Superior temporal gyrus (tissue), 1 donor: ENCODE results near the gene WDSUB1.
A peak's percentile ranks its signal among the peaks of the same experiment; 100 is the strongest.

Source experiments
- DNase-seq: peaks from one replicate; pipeline ENCODE4 v3.0.0-alpha.2; 2016; ENCODE audit errors: extremely low spot score

Gene WDSUB1

DNA sequence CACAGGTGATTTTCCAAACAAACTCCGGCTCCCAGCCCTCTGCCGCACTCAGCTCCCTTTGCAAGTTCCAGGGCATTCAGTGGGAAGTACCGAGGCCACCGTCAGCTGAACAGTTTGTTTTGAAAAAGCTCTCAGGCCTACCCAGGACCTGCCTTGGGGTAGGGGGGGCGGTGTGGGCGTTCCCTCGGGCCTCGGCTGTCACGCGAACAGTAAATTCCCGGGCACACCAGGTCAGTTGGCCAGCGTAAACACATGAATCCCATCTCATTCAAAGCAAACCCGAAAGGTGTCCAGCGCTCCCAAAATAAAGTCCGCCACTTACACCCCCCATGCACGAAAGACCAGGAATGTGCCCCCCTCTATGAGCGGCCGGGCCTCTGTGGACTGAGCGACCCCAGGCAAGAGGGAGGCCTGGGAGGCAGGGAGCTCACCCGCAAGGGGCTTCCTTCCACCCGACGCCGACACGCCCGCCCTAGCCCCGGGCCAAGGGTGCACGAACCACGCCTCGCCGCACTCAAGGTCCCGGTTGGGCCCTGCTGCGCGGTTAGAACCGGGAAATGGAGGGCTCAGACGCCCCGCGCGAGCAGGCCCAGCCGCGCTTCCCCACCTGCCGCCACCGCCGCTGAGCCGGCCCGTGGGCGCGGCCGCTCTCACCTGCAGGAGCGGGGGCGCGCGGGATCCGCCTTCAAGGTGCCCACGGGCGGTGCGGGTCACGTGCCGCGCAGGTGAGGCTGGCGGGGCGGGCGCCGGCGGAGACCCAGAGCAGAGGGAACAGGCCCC is at the start of gene WDSUB1:
Gene WDSUB1 (minus strand): TSS at position 775 of the 780 bp plus-strand sequence. CDS start 3,634 bp downstream, outside the sequence.
- DNase-seq, result no peak

GRCh38 chr2:159326569-159327255 is 40.2 kb upstream of the WDSUB1 start:
- no peak for DNase-seq

GRCh38 chr2:159322419-159322818 is 35.9 kb upstream of the WDSUB1 start:
- DNase-seq, result no peak

GRCh38 chr2:159317392-159318088 is 31.0 kb upstream of the WDSUB1 start:
- no peak for DNase-seq

GRCh38 chr2:159307942-159308341 is 21.4 kb upstream of the WDSUB1 start:
- no peak for DNase-seq

GRCh38 chr2:159300586-159300985 is 14.1 kb upstream of the WDSUB1 start:
- no peak for DNase-seq

- DNase-seq, result no peak
Observed at GRCh38 chr2:159298967-159299366, 12.5 kb upstream of the WDSUB1 start.

GRCh38 chr2:159297042-159297707 is 10.7 kb upstream of the WDSUB1 start:
- no peak for DNase-seq

DNA sequence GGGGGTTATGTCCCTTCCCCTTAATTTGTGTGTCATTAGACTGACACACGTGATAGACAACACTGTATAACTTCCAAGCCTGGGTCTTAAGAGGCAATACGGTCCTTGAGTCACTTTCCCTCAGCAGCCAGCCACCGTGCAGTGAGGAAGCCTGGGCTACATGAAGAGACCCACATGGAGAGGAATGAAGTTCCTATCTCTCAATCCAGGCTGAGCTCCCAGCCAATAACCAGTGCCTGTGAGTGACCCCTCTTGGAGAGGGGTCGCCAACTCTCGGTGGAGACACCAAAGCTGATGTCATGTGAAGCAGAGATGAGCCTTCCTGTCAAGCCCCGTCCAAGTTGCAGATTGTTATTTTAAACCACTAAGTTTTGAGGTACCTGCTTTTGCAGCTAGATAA is 5.7 kb upstream of the WDSUB1 start:
- no peak for DNase-seq

GRCh38 chr2:159290289-159290907 is 3.9 kb upstream of the WDSUB1 start:
- DNase-seq, result peak; percentile 52

GRCh38 chr2:159287733-159288132 is 1.2 kb upstream of the WDSUB1 start:
- no peak for DNase-seq

- peak; percentile 97 for DNase-seq
Observed at GRCh38 chr2:159286709-159287441, 372 bp upstream of the WDSUB1 start.

DNA sequence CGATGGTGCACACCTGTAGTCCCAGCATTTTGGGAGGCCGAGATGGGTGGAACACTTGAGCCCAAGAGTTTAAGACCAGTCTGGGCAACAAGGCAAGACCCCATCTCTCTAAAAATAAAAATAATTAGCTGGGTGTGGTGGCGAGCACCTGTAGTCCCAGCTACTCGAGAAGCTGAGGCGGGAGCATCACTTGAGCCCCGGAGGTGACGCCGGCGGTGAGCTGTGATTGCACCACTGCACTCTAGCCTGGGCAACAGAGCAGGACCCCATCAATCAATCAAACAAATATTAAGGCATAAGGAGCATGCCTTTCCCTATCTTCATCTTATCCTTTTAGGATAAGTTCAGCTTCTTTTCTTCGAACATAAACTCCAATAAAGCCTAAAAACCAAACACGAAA is 1.1 kb downstream of the WDSUB1 start:
- DNase-seq, result no peak

DNA sequence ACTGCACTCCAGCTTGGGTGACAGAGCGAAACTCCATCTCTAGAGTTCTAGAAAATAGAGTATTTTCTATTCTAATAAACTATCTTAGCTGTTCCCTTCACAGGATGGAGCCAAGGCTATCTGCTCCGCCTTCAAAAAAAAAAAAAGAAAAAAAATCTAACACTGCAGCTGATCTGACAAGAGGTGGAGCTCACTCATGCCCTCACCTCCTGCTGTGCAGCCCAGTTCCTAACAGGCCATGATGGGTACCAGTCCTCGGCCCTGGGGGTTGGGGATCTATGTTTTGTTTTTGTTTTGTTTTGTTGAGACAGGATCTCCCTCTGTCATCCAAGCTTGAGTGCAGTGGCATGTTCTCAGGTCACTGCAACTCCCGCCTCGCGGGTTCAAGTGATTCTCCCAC is 3.0 kb downstream of the WDSUB1 start:
- DNase-seq, result no peak

DNA sequence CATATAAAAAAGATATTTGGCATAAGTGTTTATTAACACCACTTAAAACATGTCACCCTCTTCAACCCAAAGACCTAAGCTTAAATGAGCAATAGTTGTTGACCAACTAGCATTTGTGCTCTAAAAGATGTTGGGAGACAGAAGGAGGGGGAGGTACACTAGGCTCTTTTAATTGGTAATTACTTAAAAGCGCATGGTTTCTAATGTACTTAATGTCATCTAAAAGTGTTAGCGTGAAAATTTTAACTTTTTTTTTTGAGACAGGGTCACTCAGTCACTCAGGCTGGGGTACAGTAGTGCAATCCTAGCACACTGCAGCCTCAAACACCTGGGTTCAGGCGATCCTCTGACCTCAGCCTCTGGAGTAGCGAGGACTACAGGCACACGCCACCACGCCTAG is 5.5 kb downstream of the WDSUB1 start:
- no peak for DNase-seq

GRCh38 chr2:159279700-159280099 is 6.8 kb downstream of the WDSUB1 start:
- no peak for DNase-seq

DNA sequence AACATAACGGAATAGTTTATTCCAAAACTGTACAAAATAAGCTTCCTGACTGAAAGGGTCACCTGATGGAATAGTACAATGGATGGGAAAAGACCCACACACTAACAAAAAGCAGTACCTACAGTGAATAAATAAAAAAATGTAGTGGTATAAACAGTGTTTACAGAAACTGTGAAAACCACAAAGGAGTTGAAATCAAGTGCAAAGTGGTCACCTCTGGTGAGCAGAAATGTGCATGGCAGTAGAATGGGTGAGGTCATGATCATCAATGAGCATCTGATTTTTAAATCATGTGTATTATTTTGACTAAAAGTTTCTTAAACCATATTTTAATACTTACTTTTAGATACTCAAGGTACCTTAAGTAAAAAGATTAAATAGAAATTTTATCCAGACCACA is 11.4 kb downstream of the WDSUB1 start:
- DNase-seq, result no peak

GRCh38 chr2:159272156-159272555 is 14.3 kb downstream of the WDSUB1 start:
- DNase-seq, result no peak

- no peak for DNase-seq
Observed at GRCh38 chr2:159270744-159271379, 15.6 kb downstream of the WDSUB1 start.

- DNase-seq, result no peak
Observed at GRCh38 chr2:159267921-159268320, 18.6 kb downstream of the WDSUB1 start.
